Chondrocyte (in vitro differentiated cells): ENCODE data around the gene CPSF4. TPM values are rescaled to one million over a fixed set of nuclear protein-coding genes. Genes with fewer than 3 reads are reported as not detected.

ENCODE experiments used
- DNase-seq: peaks from one replicate; pipeline ENCODE4 v3.0.0; 2021; ENCODE audit warnings: mixed read lengths, low spot score
- H3K27ac Mint-ChIP-seq: one replicate; pipeline ENCODE4 v1.8.0; 2021; ENCODE audit warnings: mild to moderate bottlenecking, moderate library complexity, mixed read lengths; ENCODE audit not compliant: unreplicated experiment
- H3K27me3 Mint-ChIP-seq: 2 replicates; pipeline ENCODE4 v1.8.0; 2021; ENCODE audit warnings: low read depth, mixed read lengths
- H3K36me3 Mint-ChIP-seq: 2 replicates; pipeline ENCODE4 v1.8.0; 2021; ENCODE audit warnings: low read depth, mixed read lengths
- H3K4me1 Mint-ChIP-seq: 2 replicates; pipeline ENCODE4 v1.8.0; 2021; ENCODE audit warnings: low read depth, mild to moderate bottlenecking, mixed read lengths
- H3K4me3 Mint-ChIP-seq: one replicate; pipeline ENCODE4 v1.8.0; 2021; ENCODE audit warnings: mild to moderate bottlenecking, moderate library complexity, mixed read lengths; ENCODE audit not compliant: unreplicated experiment
- H3K9me3 Mint-ChIP-seq: 2 replicates; pipeline ENCODE4 v1.8.0; 2021; ENCODE audit warnings: low read depth, mixed read lengths
- CTCF ChIP-seq: fragments of 200-600 bp; sonication (generic); IDR thresholded peaks from 2 replicates; pipeline ENCODE4 v1.5.0; 2021; ENCODE audit warnings: antibody characterized with exemption, mild to moderate bottlenecking, moderate library complexity
- total RNA-seq: library from RNA; stranded (reverse); gene quantifications from 3 replicates; pipeline ENCODE4 v1.2.1, GENCODE V29; 2021

The CPSF4 gene
- total RNA-seq, 1 donor from 2014 or later: 36.6 TPM

GRCh38 chr7:99403764-99404163 lies 35.0 kb upstream of the CPSF4 start:
- Mint-ChIP-seq H3K4me3 (no peak overlapping the region), H3K4me1 (peaks cover 30% of the 10 kb centered on the region), H3K27ac (no peak overlapping the region), H3K36me3 (peaks cover 18% of the 10 kb centered on the region), H3K27me3 (no peaks in the 10 kb centered on the region), H3K9me3 (no peaks in the 10 kb centered on the region)
- no peak for DNase-seq
- TF ChIP-seq CTCF: no peak

GRCh38 chr7:99404235-99404976 lies 34.3 kb upstream of the CPSF4 start:
- DNase-seq: no peak
- H3K9me3 Mint-ChIP-seq: no peaks in the 10 kb centered on the region
- H3K27ac Mint-ChIP-seq: peak overlapping the region; percentile 3
- no peak overlapping the region for H3K4me3 Mint-ChIP-seq
- peaks cover 26% of the 10 kb centered on the region for H3K4me1 Mint-ChIP-seq
- H3K27me3 Mint-ChIP-seq: no peaks in the 10 kb centered on the region
- TF ChIP-seq CTCF: no peak
- peaks cover 16% of the 10 kb centered on the region for H3K36me3 Mint-ChIP-seq

- Mint-ChIP-seq H3K36me3 (peaks cover 16% of the 10 kb centered on the region), H3K4me3 (no peak overlapping the region), H3K4me1 (peaks cover 30% of the 10 kb centered on the region), H3K27me3 (no peaks in the 10 kb centered on the region), H3K9me3 (no peaks in the 10 kb centered on the region), H3K27ac (peak overlapping the region; percentile 3)
- no peak for TF ChIP-seq CTCF
- no peak for DNase-seq
Measured at GRCh38 chr7:99404977-99405320, 33.8 kb upstream of the CPSF4 start.

- peak overlapping the region; percentile 66 for H3K27ac Mint-ChIP-seq
- H3K9me3 Mint-ChIP-seq: no peaks in the 10 kb centered on the region
- DNase-seq: no peak
- no peak for TF ChIP-seq CTCF
- peaks cover 41% of the 10 kb centered on the region for H3K4me1 Mint-ChIP-seq
- no peak overlapping the region for H3K4me3 Mint-ChIP-seq
- H3K27me3 Mint-ChIP-seq: no peaks in the 10 kb centered on the region
- peaks cover 18% of the 10 kb centered on the region for H3K36me3 Mint-ChIP-seq
Measured at GRCh38 chr7:99406557-99406956, 32.2 kb upstream of the CPSF4 start.

- no peaks in the 10 kb centered on the region for H3K9me3 Mint-ChIP-seq
- no peak for TF ChIP-seq CTCF
- H3K27ac Mint-ChIP-seq: peak overlapping the region; percentile 99
- peaks cover 19% of the 10 kb centered on the region for H3K36me3 Mint-ChIP-seq
- H3K4me1 Mint-ChIP-seq: peaks cover 41% of the 10 kb centered on the region
- DNase-seq: no peak
- no peaks in the 10 kb centered on the region for H3K27me3 Mint-ChIP-seq
- peak overlapping the region; percentile 99 for H3K4me3 Mint-ChIP-seq
Measured at GRCh38 chr7:99407872-99408378, 30.8 kb upstream of the CPSF4 start.
